GM19395 (cell line): ENCODE data around the gene SVOP.
"Not testable (repeated sequence)": the region's sequence is repeated elsewhere in the genome, so short reads cannot be mapped to it uniquely, and the experiment has no call there.

Experiments
- ATAC-seq: cut with Tn5 transposase; IDR thresholded peaks from one replicate; pipeline ENCODE4 v1.9.1; 2021; ENCODE audit warnings: mild to moderate bottlenecking, moderate library complexity; ENCODE audit not compliant: unreplicated experiment

The SVOP gene

DNA sequence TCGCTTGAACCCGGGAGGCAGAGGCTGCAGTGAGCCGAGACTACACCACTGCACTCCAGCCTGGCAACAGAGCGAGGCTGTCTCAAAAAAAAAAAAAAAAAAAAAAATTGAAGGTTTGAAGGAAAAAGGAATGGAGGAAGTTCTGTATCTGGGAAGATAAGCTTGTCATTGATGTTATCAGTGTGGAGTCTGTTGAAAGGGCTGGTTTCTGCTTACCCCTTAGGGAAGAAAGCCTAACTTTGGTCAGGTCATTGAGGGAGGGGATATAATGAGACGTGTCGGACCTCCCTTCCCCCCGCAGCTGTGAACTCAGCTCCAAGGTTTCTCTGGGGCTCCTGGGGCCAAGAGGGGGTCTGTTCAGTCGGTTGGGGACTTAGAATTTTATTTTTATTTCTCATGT is 124.5 kb downstream of the SVOP start:
- no peak for ATAC-seq

DNA sequence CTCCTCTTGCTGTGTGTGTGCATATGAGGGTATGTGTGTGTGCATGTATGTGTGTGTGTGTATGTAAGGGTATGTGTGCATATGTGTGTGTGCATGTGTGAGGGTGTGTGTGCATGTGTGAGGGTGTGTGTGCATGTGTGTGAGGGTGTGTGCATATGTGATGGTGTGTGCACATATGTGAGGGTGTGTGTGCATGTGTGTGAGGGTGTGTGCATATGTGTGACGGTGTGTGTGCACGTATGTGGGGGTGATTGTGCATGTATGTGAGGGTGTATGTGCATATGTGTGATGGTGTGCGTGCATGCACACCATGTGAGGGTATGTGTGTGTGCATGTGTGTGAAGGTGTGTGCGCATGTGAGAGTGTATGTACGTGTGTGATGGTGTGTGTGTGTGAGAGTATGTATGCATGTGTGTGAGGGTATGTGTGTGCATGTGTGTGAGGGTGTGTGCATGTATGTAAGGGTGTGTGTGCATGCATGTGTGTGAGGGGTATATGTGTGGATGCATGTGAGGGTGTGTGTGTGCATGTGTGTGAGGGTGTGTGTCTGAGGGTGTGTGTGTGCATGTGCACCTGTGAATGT is 125.6 kb downstream of the SVOP start:
- ATAC-seq = no peak

DNA sequence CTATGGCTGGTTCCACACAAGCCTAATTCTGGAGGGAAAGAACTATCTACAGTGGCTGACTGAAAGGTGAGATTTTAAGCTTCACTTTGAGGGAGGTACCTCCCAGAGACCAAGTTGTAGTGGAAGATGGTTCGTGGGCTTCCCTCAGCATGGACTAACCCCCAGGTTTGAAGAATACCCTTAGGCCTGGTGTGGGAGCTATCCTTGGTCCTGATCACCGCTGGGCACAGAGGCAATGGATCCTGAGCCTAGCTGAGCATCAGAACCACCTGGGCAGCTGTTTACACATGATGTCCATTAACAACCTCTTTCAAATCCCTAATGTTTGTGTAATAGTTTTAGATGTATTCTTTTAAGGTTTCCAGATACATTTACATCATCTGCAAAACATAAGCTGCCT is 130.7 kb downstream of the SVOP start:
- ATAC-seq = no peak

- no peak for ATAC-seq
Measured at GRCh38 chr12:108888031-108888430, 132.8 kb downstream of the SVOP start.

DNA sequence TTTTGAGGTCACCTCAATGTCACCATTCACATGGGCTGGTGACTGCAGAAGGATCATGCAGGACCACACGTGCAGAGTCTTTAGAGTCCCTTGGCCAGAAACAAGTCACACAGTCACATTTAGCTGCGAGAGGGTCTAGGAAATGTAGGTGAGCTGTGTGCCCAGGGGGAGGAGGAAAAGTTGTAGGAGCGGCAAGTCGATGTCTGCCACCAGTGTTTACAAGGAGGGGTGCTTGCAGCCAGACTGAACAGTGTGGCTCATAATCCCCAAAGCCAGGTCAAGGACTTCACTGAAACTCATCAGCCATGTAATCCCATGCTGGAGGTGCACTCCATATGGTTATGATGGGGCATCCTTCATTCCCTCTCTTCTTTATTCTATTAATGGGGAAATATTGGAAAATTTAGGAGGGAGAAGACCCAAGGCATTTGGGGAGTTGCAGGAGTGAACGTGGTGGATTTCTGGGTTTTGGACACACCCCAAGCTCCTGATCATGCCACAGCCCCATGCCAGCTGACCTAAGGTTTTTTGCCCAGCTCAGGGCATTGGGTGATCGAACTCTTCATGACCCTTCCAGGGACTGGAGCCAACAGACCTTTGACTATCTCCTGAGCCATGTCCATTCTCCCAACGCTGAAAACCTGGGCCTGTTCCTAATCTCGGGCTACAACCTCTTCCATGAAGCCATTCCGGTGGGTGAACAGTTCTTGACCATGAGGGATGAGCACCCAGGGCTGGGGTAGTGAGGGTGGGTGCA is 133.8 kb downstream of the SVOP start:
- ATAC-seq = no peak

- no peak for ATAC-seq
Measured at GRCh38 chr12:108884116-108885012, 136.5 kb downstream of the SVOP start.

DNA sequence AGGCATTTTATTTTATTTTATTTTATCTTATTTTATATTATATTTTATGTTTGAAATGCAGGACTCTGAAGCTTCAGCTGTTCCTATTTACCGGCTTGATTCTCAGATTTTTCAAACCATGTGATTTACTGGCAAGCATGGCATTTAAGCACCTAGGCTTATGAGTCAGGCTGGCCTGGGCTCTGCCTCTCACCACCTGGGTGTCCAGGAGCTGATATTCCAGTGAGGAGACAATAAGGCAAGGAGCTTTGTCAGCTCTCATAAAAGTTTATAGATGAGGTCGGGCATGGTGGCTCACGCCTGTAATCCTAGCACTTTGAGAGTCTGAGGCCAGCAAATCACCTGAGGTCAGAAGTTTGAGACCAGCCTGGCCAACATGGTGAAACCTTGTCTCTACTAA is 138.9 kb downstream of the SVOP start:
- ATAC-seq = no peak

DNA sequence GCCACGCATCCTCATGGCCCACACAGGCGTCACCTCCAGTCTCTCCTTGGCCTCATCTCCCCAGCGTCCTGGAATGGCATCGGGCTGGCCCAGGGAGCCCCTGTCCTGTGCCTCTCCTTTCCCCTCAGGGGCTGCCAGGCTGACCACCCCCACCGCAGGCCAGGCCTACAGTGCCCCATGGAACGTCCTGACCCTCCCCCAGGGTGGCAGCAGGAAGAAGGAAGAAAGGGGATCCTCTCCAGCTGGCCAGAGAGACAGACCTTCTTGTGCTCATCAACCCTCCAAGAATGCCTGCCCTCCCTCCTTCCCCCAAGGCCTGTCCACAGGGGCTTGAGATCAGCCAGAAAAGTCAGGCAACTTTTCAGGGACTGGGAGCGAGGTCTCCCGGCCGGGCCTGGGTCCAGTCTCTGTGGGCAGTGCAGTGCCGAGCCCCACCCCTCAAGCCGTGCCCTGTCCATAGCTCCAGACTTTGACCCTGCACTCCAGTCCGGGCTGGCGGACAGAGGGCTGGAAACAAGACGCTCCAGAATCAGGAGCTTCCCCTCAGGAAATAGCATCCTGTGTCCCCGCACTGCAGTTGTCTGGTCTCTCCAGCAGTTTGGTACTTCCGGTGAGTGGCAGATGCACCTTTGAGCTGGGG is 141.1 kb downstream of the SVOP start, which contains the start of gene DAO:
TSS of gene DAO (plus strand) at position 478 of the 640 bp plus-strand sequence. CDS start 4,915 bp downstream, outside the sequence.
- ATAC-seq = no peak

DNA sequence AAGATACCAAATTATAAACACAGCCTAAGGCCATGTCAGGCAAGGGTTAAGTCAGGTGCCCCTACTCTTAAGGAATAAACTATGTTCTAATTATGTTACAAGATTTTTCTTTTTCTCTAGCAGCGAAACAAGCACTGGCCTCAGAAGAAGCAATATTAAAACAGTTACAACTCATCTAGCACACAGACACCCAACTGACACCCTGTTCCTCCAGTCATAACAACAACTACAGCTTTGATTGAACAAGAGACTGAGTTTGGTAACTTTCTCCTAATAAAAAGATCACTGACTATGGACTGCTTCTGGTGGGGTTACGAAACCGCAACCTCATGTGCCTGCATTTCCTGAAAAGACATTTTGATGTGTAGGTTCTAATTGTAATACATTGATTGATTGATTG is 144.3 kb downstream of the SVOP start:
- no peak for ATAC-seq

DNA sequence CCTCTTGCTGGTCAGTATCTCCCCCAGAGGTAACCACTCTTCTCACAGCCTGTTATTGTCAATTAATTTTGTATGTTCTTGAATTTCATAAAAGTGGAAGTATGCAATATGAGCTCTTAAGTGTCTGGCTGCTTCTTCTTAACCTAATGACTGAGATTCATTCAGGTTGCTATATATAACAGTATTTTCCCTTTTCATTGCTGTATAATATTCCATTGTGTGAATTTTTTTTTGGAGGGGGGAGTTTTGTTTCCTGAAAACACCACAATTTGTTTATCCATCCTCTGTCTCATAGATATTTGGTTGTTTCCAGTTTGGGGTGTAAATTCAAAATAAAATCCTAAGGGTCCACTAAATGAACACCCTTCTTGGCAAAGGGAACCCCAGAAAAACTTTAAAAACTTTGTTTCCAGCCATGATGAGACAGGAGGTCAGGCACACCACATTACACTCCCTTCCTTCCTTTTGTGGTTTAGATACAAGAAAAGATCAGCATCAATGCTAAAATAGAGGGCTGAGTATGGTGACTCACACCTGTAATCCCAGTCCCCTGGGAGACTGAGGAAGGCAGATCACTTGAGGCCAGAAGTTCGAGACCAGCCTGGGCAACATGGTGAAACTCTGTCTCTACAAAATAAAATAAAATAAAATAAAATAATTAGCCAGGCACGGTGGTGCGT is 145.0 kb downstream of the SVOP start:
- no peak for ATAC-seq

GRCh38 chr12:108875280-108875679 is 145.6 kb downstream of the SVOP start:
- no peak for ATAC-seq

GRCh38 chr12:108868781-108869180 is 152.1 kb downstream of the SVOP start:
- no peak for ATAC-seq

DNA sequence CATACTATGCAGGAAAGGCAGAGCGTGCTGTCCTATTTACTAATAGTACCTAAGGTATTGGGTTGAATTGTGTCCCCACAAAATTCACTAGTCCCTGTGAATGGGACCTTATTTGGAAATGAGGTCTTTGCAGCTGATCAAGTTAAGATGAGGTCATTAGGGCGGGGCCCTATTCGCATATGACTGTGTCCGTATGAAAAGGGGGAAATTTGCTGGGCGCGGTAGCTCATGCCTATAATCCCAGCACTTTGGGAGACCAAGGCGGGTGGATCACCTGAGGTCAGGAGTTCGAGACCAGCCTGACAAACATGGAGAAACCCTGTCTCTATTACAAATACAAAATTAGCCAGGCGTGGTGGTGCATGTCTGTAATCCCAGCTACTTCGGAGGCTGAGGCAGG is 154.8 kb downstream of the SVOP start:
- not testable (repeated sequence) for ATAC-seq

DNA sequence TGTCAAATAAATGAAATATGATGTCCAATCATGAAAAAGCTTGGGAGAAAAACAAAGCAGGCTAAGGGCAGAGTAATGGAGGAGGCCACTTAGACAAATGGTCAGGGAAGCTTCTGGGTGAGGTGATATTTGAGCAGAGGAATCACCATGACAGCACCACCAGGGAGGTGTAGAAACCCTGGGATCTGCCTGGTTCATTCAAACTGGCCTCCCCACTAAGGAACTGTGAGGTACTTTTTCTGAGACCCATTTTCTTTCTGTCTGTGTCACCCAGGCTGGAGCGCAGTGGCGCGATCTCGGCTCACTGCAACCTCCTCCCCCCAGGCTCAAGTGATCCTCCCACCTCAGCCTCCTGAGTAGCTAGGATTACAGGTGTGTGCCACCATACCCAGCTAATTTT is 155.7 kb downstream of the SVOP start:
- no peak for ATAC-seq

DNA sequence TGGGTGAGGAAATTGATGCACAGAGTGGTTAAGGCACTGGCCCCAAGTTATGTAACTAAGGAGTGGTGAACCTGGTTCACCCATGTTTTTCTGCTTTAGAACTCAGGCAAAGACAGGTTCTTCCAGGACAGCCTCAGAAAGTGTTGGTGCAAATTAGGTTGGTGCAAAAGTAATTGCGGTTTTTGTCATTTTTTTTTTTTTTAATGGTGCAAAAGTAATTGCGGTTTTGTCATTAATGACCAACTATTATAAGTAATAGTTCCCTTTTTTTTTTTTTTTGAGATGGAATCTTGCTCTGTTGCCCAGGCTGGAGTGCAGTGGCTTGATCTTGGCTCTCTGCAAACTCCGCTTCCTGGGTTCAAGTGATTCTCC is 158.3 kb downstream of the SVOP start:
- ATAC-seq = no peak

DNA sequence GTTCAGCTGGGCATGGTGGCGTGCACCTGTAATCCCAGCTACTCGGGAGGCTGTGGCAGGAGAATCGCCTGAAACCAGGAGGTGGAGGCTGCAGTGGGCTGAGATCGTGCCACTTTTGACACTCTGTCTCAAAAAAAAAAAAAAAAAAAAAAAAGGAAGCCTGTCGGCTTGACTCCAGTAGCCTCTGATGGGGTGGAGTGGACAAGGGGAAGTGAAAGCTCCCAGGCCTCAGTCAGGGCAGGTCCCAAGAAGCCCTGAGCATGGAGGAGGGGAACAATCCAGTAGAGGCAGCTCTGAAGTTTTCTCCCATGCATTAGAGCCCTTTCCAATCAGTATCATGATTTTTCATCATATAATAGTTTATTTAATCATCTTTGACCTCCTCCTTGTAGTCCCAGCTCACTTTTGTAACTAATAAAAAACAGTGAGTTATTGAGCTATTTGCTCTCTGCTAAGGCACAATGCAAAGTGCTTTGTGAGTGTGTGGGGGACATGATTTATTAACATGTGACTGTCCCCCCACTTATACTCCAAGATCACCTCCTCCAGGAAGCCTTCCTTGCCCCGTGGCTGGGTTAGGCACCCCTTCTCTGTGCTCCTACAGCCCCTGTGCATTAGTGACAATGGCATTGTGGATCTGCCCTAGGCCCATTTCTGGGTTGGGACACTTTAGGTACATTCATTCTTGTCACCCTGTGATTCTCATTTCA is 158.8 kb downstream of the SVOP start:
- no peak for ATAC-seq

- ATAC-seq = no peak
Measured at GRCh38 chr12:108860443-108860842, 160.4 kb downstream of the SVOP start.

- ATAC-seq = no peak
Measured at GRCh38 chr12:108859923-108860291, 161.0 kb downstream of the SVOP start.

GRCh38 chr12:108859141-108859922 is 161.5 kb downstream of the SVOP start:
- ATAC-seq = not testable (repeated sequence)
